Neuronal stem cell (in vitro differentiated cells): ENCODE measurements around the gene ABCC4.

ENCODE experiments used
- DNase-seq: peaks from one replicate; pipeline ENCODE4 v3.0.0-alpha.2; 2013; ENCODE audit warnings: low spot score
- H2AFZ ChIP-seq: one replicate; pipeline ENCODE4 v1.6.1; 2013; ENCODE audit warnings: mild to moderate bottlenecking, low read length, inconsistent platforms
- H2AK5ac ChIP-seq: 2 replicates; pipeline ENCODE4 v1.6.1; 2013; ENCODE audit warnings: low read depth, mild to moderate bottlenecking, inconsistent platforms, low read length, moderate library complexity, mixed read lengths
- H2BK120ac ChIP-seq: 2 replicates; pipeline ENCODE4 v1.6.1; 2013; ENCODE audit warnings: low read depth, mild to moderate bottlenecking, inconsistent platforms, low read length, moderate library complexity, mixed read lengths
- H2BK12ac ChIP-seq: one replicate; pipeline ENCODE4 v1.6.1; 2013; ENCODE audit warnings: low read length, inconsistent platforms
- H2BK15ac ChIP-seq: 2 replicates; pipeline ENCODE4 v1.6.1; 2013; ENCODE audit warnings: mild to moderate bottlenecking, low read length, inconsistent platforms, mixed read lengths
- H2BK5ac ChIP-seq: one replicate; pipeline ENCODE4 v1.6.1; 2013; ENCODE audit warnings: inconsistent platforms, mild to moderate bottlenecking, low read length, moderate library complexity
- H3K14ac ChIP-seq: one replicate; pipeline ENCODE4 v1.6.1; 2013; ENCODE audit warnings: low read length, inconsistent platforms
- H3K18ac ChIP-seq: 2 replicates; pipeline ENCODE4 v1.6.1; 2013; ENCODE audit warnings: low read length, inconsistent platforms
- H3K23ac ChIP-seq: 2 replicates; pipeline ENCODE4 v1.6.1; 2013; ENCODE audit warnings: low read depth, mild to moderate bottlenecking, mixed read lengths, low read length, inconsistent platforms; ENCODE audit not compliant: poor library complexity
- H3K27ac ChIP-seq: replicated peaks from 3 replicates; pipeline ENCODE4 v1.5.1; 2013; ENCODE audit warnings: low read length, inconsistent platforms
- H3K27me3 ChIP-seq, 3 experiments: 2 replicates each; pipeline ENCODE4 v1.6.1; 2013; ENCODE audit warnings: low read length in 3 of 3, mild to moderate bottlenecking in 2 of 3, inconsistent platforms in 1 of 3, low read depth in 1 of 3, mixed read lengths in 1 of 3, moderate library complexity in 1 of 3; ENCODE audit not compliant: control insufficient read depth in 3 of 3, insufficient read depth in 3 of 3
- H3K36me3 ChIP-seq, 2 donors: replicated peaks in 1 of 2; 2 replicates each; pipeline ENCODE4 v1.6.1; 2013; ENCODE audit warnings: low read length in 2 of 2; ENCODE audit not compliant: control insufficient read depth in 2 of 2, insufficient read depth in 2 of 2
- H3K4ac ChIP-seq: 2 replicates; pipeline ENCODE4 v1.6.1; 2013; ENCODE audit warnings: inconsistent platforms, mild to moderate bottlenecking, low read length, moderate library complexity
- H3K4me1 ChIP-seq, 2 donors: 1 replicate in 1 of 2; 2 replicates in 1 of 2; pipeline ENCODE4 v1.6.1; 2013; ENCODE audit warnings: low read length in 2 of 2, low read depth in 1 of 2; ENCODE audit not compliant: control insufficient read depth in 2 of 2, insufficient read depth in 1 of 2
- H3K4me2 ChIP-seq: one replicate; pipeline ENCODE4 v1.6.1; 2013; ENCODE audit warnings: mild to moderate bottlenecking, low read length, inconsistent platforms; ENCODE audit not compliant: insufficient read depth, poor library complexity, severe bottlenecking
- H3K4me3 ChIP-seq, 2 donors: 2 replicates each; pipeline ENCODE4 v1.5.1; 2013; ENCODE audit warnings: low read length in 2 of 2, mild to moderate bottlenecking in 2 of 2, inconsistent platforms in 1 of 2, moderate library complexity in 1 of 2
- H3K79me1 ChIP-seq: one replicate; pipeline ENCODE4 v1.6.1; 2013; ENCODE audit warnings: low read depth, mild to moderate bottlenecking, inconsistent platforms, low read length, moderate library complexity
- H3K9ac ChIP-seq: one replicate; pipeline ENCODE4 v1.6.1; 2013; ENCODE audit warnings: mild to moderate bottlenecking, low read depth, low read length, inconsistent platforms; ENCODE audit not compliant: poor library complexity
- H3K9me3 ChIP-seq, 2 donors: replicated peaks in 1 of 2; 2 replicates each; pipeline versions ENCODE3 to v1.6.1; 2013; ENCODE audit warnings: low read length in 2 of 2, mild to moderate bottlenecking in 2 of 2, inconsistent platforms in 1 of 2, low read depth in 1 of 2, mixed read lengths in 1 of 2, moderate library complexity in 1 of 2; ENCODE audit not compliant: control insufficient read depth in 2 of 2, insufficient read depth in 1 of 2
- H4K8ac ChIP-seq: one replicate; pipeline ENCODE4 v1.6.1; 2013; ENCODE audit warnings: low read depth, mild to moderate bottlenecking, inconsistent platforms, low read length, moderate library complexity
- H4K91ac ChIP-seq: one replicate; pipeline ENCODE4 v1.6.1; 2013; ENCODE audit warnings: low read length, low read depth, mild to moderate bottlenecking, inconsistent platforms; ENCODE audit not compliant: poor library complexity
- WGBS, 2 donors: extraction: QIAGEN DNeasy Blood & Tissue Kit; methylation state at CpG; one replicate each; pipeline ENCODE4 v1.1.7; 2013; ENCODE audit warnings: missing lambda C conversion rate in 2 of 2, mixed read lengths in 1 of 2; ENCODE audit not compliant: insufficient read length in 2 of 2, insufficient replicate concordance in 1 of 2; ENCODE audit errors: extremely low coverage in 2 of 2; 5-methylcytosine and 5-hydroxymethylcytosine counted together

Gene ABCC4

GRCh38 chr13:95073747-95074311, 227.4 kb downstream of the ABCC4 start:
- Histone ChIP-seq H4K8ac (no peak overlapping the region), H3K9me3 (peaks cover 2 to 27% of the 10 kb centered on the region in 2 donors), H2AFZ (no peak overlapping the region), H3K23ac (no peak overlapping the region), H2BK120ac (no peak overlapping the region), H3K27me3 (no peaks in the 10 kb centered on the region), H3K4me2 (no peak overlapping the region), H3K18ac (no peak overlapping the region), H3K14ac (no peak overlapping the region), H2BK15ac (no peak overlapping the region), H2BK5ac (no peak overlapping the region), H4K91ac (no peak overlapping the region), H2AK5ac (no peak overlapping the region), H3K4me1 (peaks cover 8 to 16% of the 10 kb centered on the region in 2 donors), H3K4ac (no peak overlapping the region), H3K27ac (no peak overlapping the region), H3K79me1 (no peaks in the 10 kb centered on the region), H3K36me3 (peaks cover 8 to 28% of the 10 kb centered on the region in 2 donors), H3K9ac (no peak overlapping the region), H2BK12ac (no peak overlapping the region), H3K4me3 (no peak overlapping the region)
- DNase-seq = no peak
- no CpG with 5 or more reads among the region's 7 CpGs for WGBS, 2 donors

DNA sequence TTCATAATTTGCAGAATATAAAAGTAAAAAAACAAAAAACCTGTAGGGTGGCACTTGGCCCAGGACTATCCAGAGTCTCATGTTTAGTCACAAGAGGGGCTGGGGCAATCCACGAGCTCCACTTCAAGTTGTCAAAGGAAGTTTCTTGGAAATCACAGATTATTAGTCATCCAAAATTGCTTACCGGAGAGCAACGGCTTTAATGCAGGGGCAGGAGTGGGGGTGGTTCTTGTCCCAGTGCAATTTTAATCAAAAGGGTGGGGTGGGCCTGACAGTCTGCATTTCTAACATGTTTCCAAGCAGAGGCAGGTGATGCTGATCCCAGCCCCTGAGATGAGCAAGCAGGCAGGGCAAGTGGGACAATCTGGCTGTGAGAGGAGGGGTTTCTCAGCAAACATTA, 233.9 kb downstream of the ABCC4 start:
- H2BK12ac ChIP-seq = no peak overlapping the region
- no peak overlapping the region for H2AK5ac ChIP-seq
- peaks cover 8 to 18% of the 10 kb centered on the region in 2 donors for H3K36me3 ChIP-seq
- H2BK5ac ChIP-seq = no peak overlapping the region
- no peak overlapping the region for H3K14ac ChIP-seq
- no peak overlapping the region for H3K27ac ChIP-seq
- no peak overlapping the region for H2BK120ac ChIP-seq
- no peak overlapping the region for H3K4me2 ChIP-seq
- H3K4ac ChIP-seq = no peak overlapping the region
- H3K9ac ChIP-seq = no peak overlapping the region
- no peak overlapping the region for H3K4me3 ChIP-seq
- no peak overlapping the region for H3K23ac ChIP-seq
- no peak for DNase-seq
- H3K4me1 ChIP-seq = peaks cover 0 to 5% of the 10 kb centered on the region in 2 donors
- H3K9me3 ChIP-seq = peaks cover 2 to 15% of the 10 kb centered on the region in 2 donors
- no peak overlapping the region for H3K18ac ChIP-seq
- no peak overlapping the region for H2BK15ac ChIP-seq
- no peaks in the 10 kb centered on the region for H3K79me1 ChIP-seq
- no peak overlapping the region for H4K8ac ChIP-seq
- no CpG with 5 or more reads among the region's 3 CpGs for WGBS, 2 donors
- no peaks in the 10 kb centered on the region for H3K27me3 ChIP-seq
- H4K91ac ChIP-seq = no peak overlapping the region
- H2AFZ ChIP-seq = no peak overlapping the region

GRCh38 chr13:95060014-95060519, 241.2 kb downstream of the ABCC4 start:
- Histone ChIP-seq H3K36me3 (no peaks in the 10 kb centered on the region), H2BK120ac (no peak overlapping the region), H3K4me1 (peaks cover 21% of the 10 kb centered on the region in 2 donors), H2AK5ac (no peak overlapping the region), H3K4me2 (no peak overlapping the region), H4K91ac (no peak overlapping the region), H3K9ac (no peak overlapping the region), H2BK15ac (no peak overlapping the region), H2BK12ac (no peak overlapping the region), H4K8ac (no peak overlapping the region), H3K79me1 (no peaks in the 10 kb centered on the region), H3K23ac (no peak overlapping the region), H3K27ac (no peak overlapping the region), H3K14ac (no peak overlapping the region), H3K9me3 (no peaks in the 10 kb centered on the region), H3K4me3 (no peak overlapping the region), H2BK5ac (no peak overlapping the region), H3K4ac (no peak overlapping the region), H3K27me3 (no peaks in the 10 kb centered on the region), H3K18ac (no peak overlapping the region), H2AFZ (no peak overlapping the region)
- DNase-seq = no peak
- WGBS, 2 donors = no CpG with 5 or more reads among the region's 3 CpGs

DNA sequence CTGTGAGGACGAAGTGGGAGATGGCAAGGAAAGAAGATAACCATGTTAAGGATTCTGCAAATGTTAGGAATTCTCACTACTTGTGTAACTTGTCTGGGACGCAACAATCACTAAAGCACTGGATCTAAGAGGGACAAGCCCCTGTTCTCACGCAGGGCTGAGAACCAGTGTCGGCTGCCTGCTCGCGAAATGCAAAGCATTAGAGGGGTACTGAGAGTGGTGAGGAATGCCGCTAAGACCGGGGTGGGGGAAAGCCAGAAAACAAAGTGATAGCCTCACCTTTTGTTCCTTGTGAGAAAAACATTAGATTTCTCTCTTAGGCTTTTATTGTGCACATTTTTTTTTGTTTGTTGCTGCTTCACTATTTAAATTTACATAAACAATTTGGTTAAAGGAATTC, 241.9 kb downstream of the ABCC4 start:
- Histone ChIP-seq H3K4me1 (peaks cover 21 to 26% of the 10 kb centered on the region in 2 donors), H3K27me3 (no peaks in the 10 kb centered on the region), H3K18ac (no peak overlapping the region), H2BK5ac (no peak overlapping the region), H2BK120ac (no peak overlapping the region), H3K4ac (no peak overlapping the region), H3K23ac (no peak overlapping the region), H3K36me3 (no peaks in the 10 kb centered on the region), H3K9me3 (no peaks in the 10 kb centered on the region), H2BK15ac (no peak overlapping the region), H4K91ac (no peak overlapping the region), H3K14ac (no peak overlapping the region), H3K4me3 (no peak overlapping the region), H3K4me2 (no peak overlapping the region), H2AK5ac (no peak overlapping the region), H3K27ac (peak overlapping the region; percentile 38), H2BK12ac (no peak overlapping the region), H2AFZ (no peak overlapping the region), H4K8ac (no peak overlapping the region), H3K9ac (no peak overlapping the region), H3K79me1 (no peaks in the 10 kb centered on the region)
- no CpG with 5 or more reads among the region's 8 CpGs for WGBS, 2 donors
- DNase-seq = no peak
